ENCODE measurements around the gene ARHGEF5.
"Not testable (repeated sequence)": the region's sequence is repeated elsewhere in the genome, so short reads cannot be mapped to it uniquely, and the experiment has no call there.

GRCh38 chr7:144331221-144331995 lies 23.8 kb upstream of the ARHGEF5 start:
- TF ChIP-seq SMC3 (IDR thresholded peaks at IDR 0.05; ENCODE audit: low read depth, low read length); JUND (IDR thresholded peaks at IDR 0.05); NFIC (IDR thresholded peaks at IDR 0.05; ENCODE audit: borderline replicate concordance); MXI1 (IDR thresholded peaks at IDR 0.05; ENCODE audit: low read depth, low read length); POLR2AphosphoS5 (IDR thresholded peaks at IDR 0.05; ENCODE audit: low read depth, low read length); TAF1 (IDR thresholded peaks at IDR 0.05; ENCODE audit: borderline replicate concordance, low read depth, low read length); RAD21 (IDR thresholded peaks at IDR 0.05; ENCODE audit: low read length); EP300 (IDR thresholded peaks at IDR 0.05; ENCODE audit: borderline replicate concordance in 1 of 2, low read depth in 1 of 2, low read length in 1 of 2): not testable (repeated sequence)
- TF ChIP-seq, protein P1, sequence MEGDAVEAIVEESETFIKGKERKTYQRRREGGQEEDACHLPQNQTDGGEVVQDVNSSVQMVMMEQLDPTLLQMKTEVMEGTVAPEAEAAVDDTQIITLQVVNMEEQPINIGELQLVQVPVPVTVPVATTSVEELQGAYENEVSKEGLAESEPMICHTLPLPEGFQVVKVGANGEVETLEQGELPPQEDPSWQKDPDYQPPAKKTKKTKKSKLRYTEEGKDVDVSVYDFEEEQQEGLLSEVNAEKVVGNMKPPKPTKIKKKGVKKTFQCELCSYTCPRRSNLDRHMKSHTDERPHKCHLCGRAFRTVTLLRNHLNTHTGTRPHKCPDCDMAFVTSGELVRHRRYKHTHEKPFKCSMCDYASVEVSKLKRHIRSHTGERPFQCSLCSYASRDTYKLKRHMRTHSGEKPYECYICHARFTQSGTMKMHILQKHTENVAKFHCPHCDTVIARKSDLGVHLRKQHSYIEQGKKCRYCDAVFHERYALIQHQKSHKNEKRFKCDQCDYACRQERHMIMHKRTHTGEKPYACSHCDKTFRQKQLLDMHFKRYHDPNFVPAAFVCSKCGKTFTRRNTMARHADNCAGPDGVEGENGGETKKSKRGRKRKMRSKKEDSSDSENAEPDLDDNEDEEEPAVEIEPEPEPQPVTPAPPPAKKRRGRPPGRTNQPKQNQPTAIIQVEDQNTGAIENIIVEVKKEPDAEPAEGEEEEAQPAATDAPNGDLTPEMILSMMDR (IDR thresholded peaks at IDR 0.05), result not testable (repeated sequence)
- TF ChIP-seq, protein P2, sequence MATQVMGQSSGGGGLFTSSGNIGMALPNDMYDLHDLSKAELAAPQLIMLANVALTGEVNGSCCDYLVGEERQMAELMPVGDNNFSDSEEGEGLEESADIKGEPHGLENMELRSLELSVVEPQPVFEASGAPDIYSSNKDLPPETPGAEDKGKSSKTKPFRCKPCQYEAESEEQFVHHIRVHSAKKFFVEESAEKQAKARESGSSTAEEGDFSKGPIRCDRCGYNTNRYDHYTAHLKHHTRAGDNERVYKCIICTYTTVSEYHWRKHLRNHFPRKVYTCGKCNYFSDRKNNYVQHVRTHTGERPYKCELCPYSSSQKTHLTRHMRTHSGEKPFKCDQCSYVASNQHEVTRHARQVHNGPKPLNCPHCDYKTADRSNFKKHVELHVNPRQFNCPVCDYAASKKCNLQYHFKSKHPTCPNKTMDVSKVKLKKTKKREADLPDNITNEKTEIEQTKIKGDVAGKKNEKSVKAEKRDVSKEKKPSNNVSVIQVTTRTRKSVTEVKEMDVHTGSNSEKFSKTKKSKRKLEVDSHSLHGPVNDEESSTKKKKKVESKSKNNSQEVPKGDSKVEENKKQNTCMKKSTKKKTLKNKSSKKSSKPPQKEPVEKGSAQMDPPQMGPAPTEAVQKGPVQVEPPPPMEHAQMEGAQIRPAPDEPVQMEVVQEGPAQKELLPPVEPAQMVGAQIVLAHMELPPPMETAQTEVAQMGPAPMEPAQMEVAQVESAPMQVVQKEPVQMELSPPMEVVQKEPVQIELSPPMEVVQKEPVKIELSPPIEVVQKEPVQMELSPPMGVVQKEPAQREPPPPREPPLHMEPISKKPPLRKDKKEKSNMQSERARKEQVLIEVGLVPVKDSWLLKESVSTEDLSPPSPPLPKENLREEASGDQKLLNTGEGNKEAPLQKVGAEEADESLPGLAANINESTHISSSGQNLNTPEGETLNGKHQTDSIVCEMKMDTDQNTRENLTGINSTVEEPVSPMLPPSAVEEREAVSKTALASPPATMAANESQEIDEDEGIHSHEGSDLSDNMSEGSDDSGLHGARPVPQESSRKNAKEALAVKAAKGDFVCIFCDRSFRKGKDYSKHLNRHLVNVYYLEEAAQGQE (IDR thresholded peaks at IDR 0.05; ENCODE audit: low read depth, low read length), result not testable (repeated sequence)
